Esophagus muscularis mucosa (tissue), 4 donors: ENCODE measurements around the gene SLC17A8.

ENCODE experiments used
- EP300 ChIP-seq: sonication (generic); formaldehyde crosslinking; IDR thresholded peaks from one replicate; pipeline ENCODE4 v1.6.1; 2017; ENCODE audit warnings: antibody characterized with exemption
- POLR2A ChIP-seq: fragments of 450-650 bp; IDR thresholded peaks from one replicate; pipeline ENCODE4 v1.6.1; 2017; ENCODE audit warnings: antibody characterized with exemption, moderate library complexity, mild to moderate bottlenecking, low read depth
- POLR2AphosphoS5 ChIP-seq, 2 donors: sonication (generic); formaldehyde crosslinking; IDR thresholded peaks; one replicate each; pipeline ENCODE4 v1.6.1; 2017; ENCODE audit warnings: antibody characterized with exemption in 2 of 2
- TF ChIP-seq, protein P1 (sequence below), 3 experiments: fragments of 200-600 bp in 2 of 3; fragments of 450-650 bp in 1 of 3; sonication (generic) in 2 of 3; IDR thresholded peaks; one replicate each; pipeline ENCODE4 v1.5.1; 2017 to 2019; ENCODE audit warnings: antibody characterized with exemption in 3 of 3, mild to moderate bottlenecking in 2 of 3, moderate library complexity in 1 of 3

DNA sequence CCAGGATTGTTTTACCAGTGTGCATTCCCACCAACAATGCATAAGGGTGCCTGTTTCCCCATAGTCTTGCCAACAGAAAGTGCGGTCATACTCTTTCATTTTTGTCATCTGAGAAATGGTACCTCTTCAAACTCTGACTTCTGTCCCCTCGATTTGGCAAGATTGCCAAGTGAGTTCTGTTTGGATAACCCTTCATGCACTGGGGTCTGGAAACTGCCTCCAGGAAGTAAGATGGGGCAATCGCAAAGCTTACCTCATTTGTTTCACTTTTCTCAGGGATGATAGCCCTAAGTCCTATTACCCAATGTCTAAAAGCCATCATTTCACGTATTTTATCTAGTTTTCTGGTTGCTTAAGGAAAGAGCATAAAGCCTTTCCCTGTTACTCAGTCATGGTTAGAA lies 88.2 kb downstream of the SLC17A8 start:
- TF ChIP-seq, protein P1, sequence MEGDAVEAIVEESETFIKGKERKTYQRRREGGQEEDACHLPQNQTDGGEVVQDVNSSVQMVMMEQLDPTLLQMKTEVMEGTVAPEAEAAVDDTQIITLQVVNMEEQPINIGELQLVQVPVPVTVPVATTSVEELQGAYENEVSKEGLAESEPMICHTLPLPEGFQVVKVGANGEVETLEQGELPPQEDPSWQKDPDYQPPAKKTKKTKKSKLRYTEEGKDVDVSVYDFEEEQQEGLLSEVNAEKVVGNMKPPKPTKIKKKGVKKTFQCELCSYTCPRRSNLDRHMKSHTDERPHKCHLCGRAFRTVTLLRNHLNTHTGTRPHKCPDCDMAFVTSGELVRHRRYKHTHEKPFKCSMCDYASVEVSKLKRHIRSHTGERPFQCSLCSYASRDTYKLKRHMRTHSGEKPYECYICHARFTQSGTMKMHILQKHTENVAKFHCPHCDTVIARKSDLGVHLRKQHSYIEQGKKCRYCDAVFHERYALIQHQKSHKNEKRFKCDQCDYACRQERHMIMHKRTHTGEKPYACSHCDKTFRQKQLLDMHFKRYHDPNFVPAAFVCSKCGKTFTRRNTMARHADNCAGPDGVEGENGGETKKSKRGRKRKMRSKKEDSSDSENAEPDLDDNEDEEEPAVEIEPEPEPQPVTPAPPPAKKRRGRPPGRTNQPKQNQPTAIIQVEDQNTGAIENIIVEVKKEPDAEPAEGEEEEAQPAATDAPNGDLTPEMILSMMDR (IDR thresholded peaks at IDR 0.05), result no peak
- TF ChIP-seq POLR2AphosphoS5 (IDR thresholded peaks at IDR 0.05) (no peak), POLR2A (no peak), EP300 (no peak)
